Immature natural killer cell (primary cell): Measurements from ENCODE around the gene CNBD2. TPM values are rescaled to one million over a fixed set of nuclear protein-coding genes. Genes with fewer than 3 reads are reported as not detected.
"Not testable (repeated sequence)": the region's sequence is repeated elsewhere in the genome, so short reads cannot be mapped to it uniquely, and the experiment has no call there.

ENCODE experiments used
- DNase-seq, 3 donors: peaks; one replicate each; pipeline ENCODE4 v3.0.0; 2022; ENCODE audit warnings: mixed read lengths in 1 of 3
- H3K27ac Mint-ChIP-seq, 6 donors: one replicate each; pipeline ENCODE4 v1.8.0; 2020; ENCODE audit warnings: mixed read lengths in 6 of 6, mild to moderate bottlenecking in 5 of 6, inconsistent platforms in 4 of 6, moderate library complexity in 3 of 6
- H3K27me3 Mint-ChIP-seq, 3 donors: one replicate each; pipeline ENCODE4 v1.8.0; 2020 to 2021; ENCODE audit warnings: low read depth in 3 of 3, mild to moderate bottlenecking in 3 of 3, mixed read lengths in 3 of 3, moderate library complexity in 3 of 3, inconsistent platforms in 1 of 3
- H3K36me3 Mint-ChIP-seq, 3 donors: one replicate each; pipeline ENCODE4 v1.8.0; 2020; ENCODE audit warnings: mixed read lengths in 3 of 3, inconsistent platforms in 2 of 3, mild to moderate bottlenecking in 2 of 3
- H3K4me1 Mint-ChIP-seq, 2 donors: one replicate each; pipeline ENCODE4 v1.8.0; 2020; ENCODE audit warnings: inconsistent platforms in 2 of 2, mild to moderate bottlenecking in 2 of 2, mixed read lengths in 2 of 2, moderate library complexity in 1 of 2
- H3K4me3 Mint-ChIP-seq, 5 donors: one replicate each; pipeline ENCODE4 v1.8.0; 2020; ENCODE audit warnings: mild to moderate bottlenecking in 5 of 5, mixed read lengths in 5 of 5, inconsistent platforms in 3 of 5, moderate library complexity in 3 of 5
- H3K9me3 Mint-ChIP-seq, 6 donors: one replicate each; pipeline ENCODE4 v1.8.0; 2020; ENCODE audit warnings: mild to moderate bottlenecking in 6 of 6, mixed read lengths in 6 of 6, inconsistent platforms in 4 of 6, moderate library complexity in 3 of 6
- polyA plus RNA-seq, 3 donors: library from polyadenylated mRNA; unstranded; fragments of 300-500 nt; fragmentation: Illumina TruSeq; gene quantifications; one replicate each; pipeline ENCODE4 v1.2.3, GENCODE V29; 2021

Gene CNBD2
- polyA plus RNA-seq, 3 donors from 2014 or later = 8.2 to 13.7 (median 8.4) TPM

DNA sequence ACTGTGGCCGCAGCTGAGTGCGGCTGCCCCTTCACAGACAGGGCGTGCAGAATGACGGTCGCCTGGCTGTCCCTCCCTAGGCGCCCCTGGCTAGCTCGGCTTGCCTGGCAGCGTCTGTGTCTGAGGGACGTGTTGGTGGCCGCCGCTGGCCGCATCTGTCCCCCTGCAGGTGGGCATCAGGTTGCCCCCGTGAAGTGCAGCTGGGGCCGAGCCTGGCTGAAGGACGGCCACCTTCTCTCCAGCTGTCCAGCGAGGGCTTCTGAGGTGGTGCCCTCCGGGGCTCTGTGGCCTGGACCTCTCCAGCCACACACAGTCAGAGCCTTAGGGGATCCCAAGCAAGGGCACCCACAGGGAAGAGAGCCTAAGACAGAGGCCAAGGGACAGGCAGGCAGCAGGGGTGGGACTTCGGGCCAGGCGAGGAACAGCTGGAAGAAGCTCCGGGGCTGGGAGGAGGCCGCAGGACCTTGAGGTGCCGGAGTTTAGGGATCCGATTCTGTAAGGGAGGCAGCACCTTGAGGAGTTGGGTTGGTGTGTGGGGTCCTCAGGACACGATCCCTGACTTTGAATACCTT, 97.1 kb downstream of the CNBD2 start:
- H3K27me3 Mint-ChIP-seq = peaks cover 2 to 8% (median 6%) of the 10 kb centered on the region in 3 donors
- peak overlapping the region; percentile 88 to 95 (median 92) for H3K27ac Mint-ChIP-seq
- H3K9me3 Mint-ChIP-seq = no peaks in the 10 kb centered on the region
- no peak for DNase-seq
- H3K4me1 Mint-ChIP-seq = peaks cover 6 to 13% of the 10 kb centered on the region in 2 donors
- no peaks in the 10 kb centered on the region for H3K36me3 Mint-ChIP-seq
- peak overlapping the region; percentile 87 to 91 (median 90) for H3K4me3 Mint-ChIP-seq

DNA sequence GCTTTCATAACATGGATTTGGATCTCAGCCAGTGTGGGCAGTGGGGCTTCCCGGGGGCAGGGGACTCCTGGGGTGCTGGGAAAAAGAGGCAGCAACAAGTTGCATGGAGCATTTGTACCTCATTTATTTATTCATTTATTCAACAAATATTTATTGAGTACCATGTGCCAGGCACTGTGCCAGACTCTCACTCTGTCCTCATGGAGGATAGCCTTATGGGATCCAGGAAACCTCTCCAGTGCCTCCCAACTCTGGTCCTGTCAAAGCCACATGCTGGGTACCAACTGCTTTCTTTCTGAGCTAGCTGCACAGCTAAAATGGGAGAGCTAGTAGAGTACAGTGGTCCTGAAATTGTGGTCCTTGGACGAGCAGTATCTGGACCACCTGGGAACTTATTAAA, 98.4 kb downstream of the CNBD2 start:
- no peak overlapping the region for H3K27ac Mint-ChIP-seq

DNA sequence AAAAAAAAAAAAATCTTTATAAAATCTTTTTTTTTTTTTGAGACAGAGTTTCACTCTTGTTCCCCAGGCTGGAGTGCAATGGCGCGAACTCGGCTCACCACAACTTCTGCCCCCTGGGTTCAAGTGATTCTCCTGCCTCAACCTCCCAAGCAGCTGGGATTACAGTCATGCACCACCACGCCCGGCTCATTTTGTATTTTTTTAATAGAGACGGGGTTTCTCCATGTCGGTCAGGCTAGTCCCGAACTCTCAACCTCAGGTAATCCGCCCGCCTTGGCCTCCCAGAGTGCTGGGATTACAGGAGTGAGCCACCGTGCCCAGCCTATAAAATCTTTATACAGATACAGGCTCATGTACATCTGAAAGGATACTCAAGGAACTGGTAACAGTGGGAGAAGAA, 100.1 kb downstream of the CNBD2 start:
- H3K9me3 Mint-ChIP-seq, H3K27me3 Mint-ChIP-seq, H3K4me3 Mint-ChIP-seq, H3K36me3 Mint-ChIP-seq, DNase-seq, H3K27ac Mint-ChIP-seq: not testable (repeated sequence)
- H3K4me1 Mint-ChIP-seq = peaks cover 6 to 13% of the 10 kb centered on the region in 2 donors

More for the DNA sequence above, 98.4 kb downstream of the CNBD2 start:
- Mint-ChIP-seq H3K36me3 (no peaks in the 10 kb centered on the region), H3K4me3 (no peak overlapping the region), H3K27me3 (peaks cover under 1 to 7% (median 6%) of the 10 kb centered on the region in 3 donors), H3K9me3 (no peaks in the 10 kb centered on the region), H3K4me1 (peaks cover 6 to 13% of the 10 kb centered on the region in 2 donors)
- DNase-seq = no peak

DNA sequence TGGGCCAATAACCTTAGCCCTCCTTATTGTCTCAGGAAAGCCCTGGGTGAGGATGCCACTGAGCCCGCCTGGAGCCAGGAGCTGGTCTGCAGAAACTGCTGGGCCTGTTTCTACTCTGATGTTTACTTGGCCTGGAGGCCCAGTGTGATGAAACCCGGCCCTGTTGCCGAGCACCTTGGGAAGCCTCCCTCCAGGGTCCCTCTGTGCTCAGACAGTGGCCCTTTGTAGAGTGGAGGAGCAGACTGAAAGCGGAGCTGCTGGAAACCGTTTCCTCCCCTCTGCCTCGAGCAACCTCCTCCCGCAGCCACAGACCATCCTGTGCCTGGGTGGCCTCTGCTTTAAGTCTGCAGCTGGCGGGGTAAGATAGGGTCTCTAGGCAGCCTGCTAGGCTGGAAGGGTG, 102.1 kb downstream of the CNBD2 start:
- Mint-ChIP-seq H3K4me3 (no peak overlapping the region), H3K4me1 (peaks cover 0 to 3% of the 10 kb centered on the region in 2 donors), H3K36me3 (no peaks in the 10 kb centered on the region), H3K27me3 (peaks cover 0 to 4% (median 2%) of the 10 kb centered on the region in 3 donors), H3K9me3 (no peaks in the 10 kb centered on the region), H3K27ac (no peak overlapping the region)
- DNase-seq = no peak

DNA sequence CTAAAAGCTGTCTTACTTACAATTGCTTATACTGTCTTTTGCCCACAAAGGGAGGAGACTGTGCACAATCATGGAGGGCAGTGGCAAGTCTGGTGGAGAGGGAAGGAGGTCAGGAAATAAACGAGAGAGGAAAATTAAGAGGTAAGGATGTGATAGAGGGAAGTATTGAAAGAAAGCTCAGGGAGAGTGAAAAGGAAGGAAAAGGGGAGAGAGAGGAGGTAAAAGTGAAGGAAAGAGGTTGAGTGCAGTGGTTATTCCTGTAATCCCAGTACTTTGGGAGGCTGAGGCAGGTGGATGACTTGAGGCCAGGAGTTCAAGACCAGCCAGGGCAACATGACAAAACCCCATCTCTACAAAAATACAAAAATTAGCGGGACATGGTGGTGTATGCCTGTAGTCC, 103.5 kb downstream of the CNBD2 start:
- no peaks in the 10 kb centered on the region for H3K9me3 Mint-ChIP-seq
- no peak for DNase-seq
- H3K4me3 Mint-ChIP-seq = no peak overlapping the region
- no peak overlapping the region for H3K27ac Mint-ChIP-seq
- no peaks in the 10 kb centered on the region for H3K36me3 Mint-ChIP-seq
- H3K4me1 Mint-ChIP-seq = no peaks in the 10 kb centered on the region
- H3K27me3 Mint-ChIP-seq = peaks cover 0 to 7% (median 2%) of the 10 kb centered on the region in 3 donors

DNA sequence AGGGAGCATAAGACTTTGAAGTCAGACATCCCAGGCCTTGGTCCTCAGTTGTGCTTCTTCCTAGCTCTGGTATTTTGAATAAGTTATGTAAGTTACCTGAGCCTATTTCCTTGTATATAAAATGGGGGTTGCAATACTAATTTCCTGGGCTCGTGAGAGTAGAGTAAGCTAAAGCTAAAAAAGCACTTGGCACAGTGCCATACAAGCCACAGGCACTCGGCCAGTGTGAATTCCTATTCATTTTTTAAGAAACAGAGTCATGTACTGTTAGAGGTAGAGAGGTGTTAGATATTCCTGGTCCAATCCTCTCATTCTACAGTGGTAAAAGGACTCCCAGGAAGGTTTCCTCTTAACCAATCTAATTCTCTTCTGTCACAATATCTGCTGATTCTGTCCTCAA, 106.6 kb downstream of the CNBD2 start:
- no peak overlapping the region for H3K27ac Mint-ChIP-seq
- H3K9me3 Mint-ChIP-seq = no peaks in the 10 kb centered on the region
- no peaks in the 10 kb centered on the region for H3K36me3 Mint-ChIP-seq
- H3K4me1 Mint-ChIP-seq = no peaks in the 10 kb centered on the region
- no peak for DNase-seq
- H3K4me3 Mint-ChIP-seq = no peak overlapping the region
- H3K27me3 Mint-ChIP-seq = peaks cover 4 to 7% (median 5%) of the 10 kb centered on the region in 3 donors

DNA sequence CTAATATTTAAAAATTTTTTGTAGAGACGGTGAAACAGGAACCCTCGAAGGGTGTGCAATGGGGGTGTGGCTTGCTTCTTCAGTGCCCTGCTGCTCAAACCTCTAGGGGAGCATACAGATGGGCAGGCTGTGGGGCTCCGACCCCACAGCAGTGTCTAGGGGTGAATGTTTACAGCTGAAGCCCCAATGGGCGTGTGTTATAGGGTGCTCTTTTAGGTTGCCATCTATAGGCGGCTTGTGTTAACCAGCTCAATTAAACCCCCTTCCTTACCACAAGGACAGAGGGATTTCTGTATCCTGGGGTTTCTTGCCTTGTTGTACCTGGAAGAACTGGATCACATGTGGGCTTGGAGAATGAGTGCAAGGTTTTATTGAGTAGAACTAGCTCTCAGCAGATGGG, 109.4 kb downstream of the CNBD2 start:
- H3K4me3 Mint-ChIP-seq, DNase-seq, H3K36me3 Mint-ChIP-seq, H3K4me1 Mint-ChIP-seq, H3K27ac Mint-ChIP-seq, H3K9me3 Mint-ChIP-seq, H3K27me3 Mint-ChIP-seq: not testable (repeated sequence)

DNA sequence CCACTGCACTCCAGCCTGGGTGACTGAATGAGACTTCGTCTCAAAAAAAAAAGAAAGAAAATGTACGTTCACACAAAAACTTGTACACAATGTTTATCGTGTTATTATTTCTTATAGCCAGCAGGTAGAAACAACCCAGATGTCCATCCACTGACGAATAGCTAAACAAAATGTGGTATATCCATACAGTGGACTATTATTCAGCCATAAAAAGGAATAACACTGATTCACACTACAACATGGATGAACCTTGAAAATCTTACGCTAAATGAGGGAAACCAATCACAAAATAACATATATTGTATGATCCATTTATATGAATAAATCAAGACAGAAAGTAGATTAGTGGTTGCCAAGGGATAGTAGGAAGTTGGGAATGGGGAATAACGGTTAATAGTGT, 111.1 kb downstream of the CNBD2 start:
- H3K9me3 Mint-ChIP-seq = no peaks in the 10 kb centered on the region
- no peak overlapping the region for H3K4me3 Mint-ChIP-seq
- no peak for DNase-seq
- peaks cover 5 to 6% (median 5%) of the 10 kb centered on the region in 3 donors for H3K27me3 Mint-ChIP-seq
- no peaks in the 10 kb centered on the region for H3K4me1 Mint-ChIP-seq
- peaks cover 0 to 2% (median 0%) of the 10 kb centered on the region in 3 donors for H3K36me3 Mint-ChIP-seq
- no peak overlapping the region for H3K27ac Mint-ChIP-seq

DNA sequence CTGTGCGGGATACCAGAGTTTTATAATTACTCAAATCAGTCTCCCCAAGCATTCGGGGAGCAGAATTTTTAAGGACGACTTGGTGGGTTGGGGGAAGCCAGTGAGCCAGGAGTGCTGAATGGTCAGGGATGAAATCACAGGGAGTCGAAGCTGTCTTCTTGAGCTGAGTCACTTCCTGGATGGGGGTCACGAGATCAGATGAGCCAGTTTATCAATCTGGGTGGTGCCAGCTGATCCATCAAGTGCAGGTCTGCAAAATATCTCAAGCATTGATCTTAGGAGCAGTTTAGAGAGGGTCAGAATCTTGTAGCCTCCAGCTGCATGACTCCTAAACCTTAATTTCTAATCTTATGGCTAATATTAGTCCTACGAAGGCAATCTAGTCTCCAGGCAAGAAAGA, 111.6 kb downstream of the CNBD2 start:
- not testable (repeated sequence) for H3K36me3 Mint-ChIP-seq, H3K27ac Mint-ChIP-seq

More for the DNA sequence above, 111.6 kb downstream of the CNBD2 start:
- H3K9me3 Mint-ChIP-seq, DNase-seq, H3K4me3 Mint-ChIP-seq, H3K4me1 Mint-ChIP-seq: not testable (repeated sequence)
- peaks cover 5 to 11% (median 5%) of the 10 kb centered on the region in 3 donors for H3K27me3 Mint-ChIP-seq

Other genes with a start within 250 kb of the CNBD2 start
- 100 to 1,000 TPM; 120 to 203 (median 142) TPM for gene RBM39, start 226.3 kb upstream of the CNBD2 start, polyA plus RNA-seq
- gene PHF20, start 196.6 kb upstream of the CNBD2 start, polyA plus RNA-seq = 100 to 1,000 TPM in 2 of 3 donors, 10 to 100 TPM in 1; 92.6 to 140 (median 112) TPM
- gene SCAND1, start 14.1 kb upstream of the CNBD2 start, polyA plus RNA-seq = 100 to 1,000 TPM; 177 to 270 (median 215) TPM
- gene EPB41L1, start 186.2 kb downstream of the CNBD2 start, polyA plus RNA-seq = not detected